Globus pallidus (tissue), 1 donor: Measurements from ENCODE around the gene ARPC1B.
"Not testable (repeated sequence)": the region's sequence is repeated elsewhere in the genome, so short reads cannot be mapped to it uniquely, and the experiment has no call there.

Source experiments
- DNase-seq: peaks from one replicate; pipeline ENCODE4 v3.0.0-alpha.2; 2015; ENCODE audit warnings: low spot score

ARPC1B gene

GRCh38 chr7:99374111-99375064 lies at the start of gene ARPC1B:
Gene ARPC1B (plus strand): TSS chr7:99374730. CDS start chr7:99385715, 10,985 bp downstream.
- peak; percentile 33 for DNase-seq

GRCh38 chr7:99325001-99325493 lies 49.5 kb upstream of the ARPC1B start:
- DNase-seq = no peak

- DNase-seq = peak; percentile 81
Measured at GRCh38 chr7:99325592-99326407, 48.7 kb upstream of the ARPC1B start, which contains the start of gene ARPC1A. Gene ARPC1A (plus strand): TSS chr7:99325898. CDS start chr7:99333354, 7,456 bp downstream.

- no peak for DNase-seq
Measured at GRCh38 chr7:99326408-99326782, 48.1 kb upstream of the ARPC1B start.

GRCh38 chr7:99330314-99330961 lies 44.1 kb upstream of the ARPC1B start:
- not testable (repeated sequence) for DNase-seq

- no peak for DNase-seq
Measured at GRCh38 chr7:99331002-99331401, 43.5 kb upstream of the ARPC1B start.

- DNase-seq = no peak
Measured at GRCh38 chr7:99339595-99339994, 34.9 kb upstream of the ARPC1B start.

GRCh38 chr7:99340659-99341058 lies 33.9 kb upstream of the ARPC1B start:
- DNase-seq = no peak

- no peak for DNase-seq
Measured at GRCh38 chr7:99344061-99344647, 30.4 kb upstream of the ARPC1B start.

- not testable (repeated sequence) for DNase-seq
Measured at GRCh38 chr7:99350641-99351040, 23.9 kb upstream of the ARPC1B start.

- no peak for DNase-seq
Measured at GRCh38 chr7:99352247-99352646, 22.3 kb upstream of the ARPC1B start.

- no peak for DNase-seq
Measured at GRCh38 chr7:99355098-99355497, 19.4 kb upstream of the ARPC1B start.

- peak; percentile 75 for DNase-seq
Measured at GRCh38 chr7:99357701-99358490, 16.6 kb upstream of the ARPC1B start.

- not testable (repeated sequence) for DNase-seq
Measured at GRCh38 chr7:99358521-99358920, 16.0 kb upstream of the ARPC1B start.

GRCh38 chr7:99359465-99360154 lies 14.9 kb upstream of the ARPC1B start:
- DNase-seq = no peak

- DNase-seq = no peak
Measured at GRCh38 chr7:99362801-99363200, 11.7 kb upstream of the ARPC1B start.

- no peak for DNase-seq
Measured at GRCh38 chr7:99363286-99363685, 11.2 kb upstream of the ARPC1B start.

GRCh38 chr7:99365318-99366141 lies 9.0 kb upstream of the ARPC1B start:
- no peak for DNase-seq

GRCh38 chr7:99366646-99367045 lies 7.9 kb upstream of the ARPC1B start:
- DNase-seq = no peak
